Activated CD4-positive, CD25-positive, alpha-beta regulatory T cell treated with anti-CD3 and anti-CD28 coated beads, Interleukin-2, amount 50 U/mL, for 24 hours (primary cell): ENCODE data around the gene ATP13A2.

Experiments used
- ATAC-seq, 2 donors: fragments of 150-1000 bp; cut with Tn5 transposase; one replicate each; pipeline ENCODE4 v1.10.0; 2021; ENCODE audit warnings: mild to moderate bottlenecking in 1 of 2, moderate library complexity in 1 of 2

Gene ATP13A2

DNA sequence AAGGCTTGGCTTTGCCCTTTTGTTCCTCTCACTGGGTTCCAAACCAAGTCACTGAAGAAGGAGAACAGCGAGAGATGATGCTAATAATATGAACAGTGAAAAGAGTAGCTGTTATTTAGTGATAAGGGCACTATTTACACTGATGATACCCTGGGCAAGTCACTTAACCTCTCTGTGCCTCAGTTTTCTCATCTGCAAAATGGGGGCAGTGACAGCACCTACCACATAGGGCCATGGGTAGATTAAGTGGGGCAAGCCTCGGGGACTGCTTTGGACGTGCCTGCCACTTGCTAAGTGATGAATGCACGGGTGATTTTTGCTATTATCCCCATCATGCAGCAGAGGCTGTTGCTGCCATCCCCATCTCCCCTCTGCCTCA lies 9.2 kb downstream of the ATP13A2 start:
- no peak for ATAC-seq

DNA sequence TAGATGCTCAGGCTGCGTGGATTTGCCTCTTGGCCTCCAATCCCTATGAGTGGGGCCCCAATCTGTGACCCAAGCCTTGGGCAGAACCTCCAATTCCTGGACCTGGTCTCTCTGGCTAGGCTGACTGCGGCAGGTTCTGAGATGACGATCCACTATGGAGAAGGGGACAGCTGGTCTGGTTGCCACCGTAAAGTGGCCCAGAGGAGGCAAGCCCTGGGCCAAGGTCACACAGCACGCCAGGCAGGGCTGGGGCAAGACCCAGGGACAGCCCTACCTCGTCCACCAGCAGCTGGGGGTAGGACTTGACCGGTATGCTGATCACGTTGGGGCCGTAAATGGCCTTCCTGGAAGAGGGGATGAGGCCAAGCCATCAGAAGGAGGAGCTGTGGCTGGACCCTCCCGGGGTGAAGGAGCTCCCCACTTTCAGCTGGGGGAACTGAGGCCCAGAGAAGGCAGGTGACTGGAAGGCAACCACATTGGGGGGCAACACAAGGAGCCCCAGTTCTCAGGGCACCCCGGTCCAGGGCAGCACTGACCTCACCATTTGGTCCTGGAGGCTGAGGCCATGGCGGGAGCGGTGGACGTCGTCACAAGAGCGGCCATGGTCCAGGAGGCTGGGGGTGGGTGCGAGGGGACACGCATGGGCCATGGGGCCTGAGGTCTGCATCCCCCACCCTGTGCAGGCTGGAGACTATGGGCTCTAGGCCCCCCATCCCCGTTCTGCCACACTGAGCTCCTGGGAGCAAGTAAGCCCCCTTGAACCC lies 9.8 kb downstream of the ATP13A2 start:
- ATAC-seq = no peak

DNA sequence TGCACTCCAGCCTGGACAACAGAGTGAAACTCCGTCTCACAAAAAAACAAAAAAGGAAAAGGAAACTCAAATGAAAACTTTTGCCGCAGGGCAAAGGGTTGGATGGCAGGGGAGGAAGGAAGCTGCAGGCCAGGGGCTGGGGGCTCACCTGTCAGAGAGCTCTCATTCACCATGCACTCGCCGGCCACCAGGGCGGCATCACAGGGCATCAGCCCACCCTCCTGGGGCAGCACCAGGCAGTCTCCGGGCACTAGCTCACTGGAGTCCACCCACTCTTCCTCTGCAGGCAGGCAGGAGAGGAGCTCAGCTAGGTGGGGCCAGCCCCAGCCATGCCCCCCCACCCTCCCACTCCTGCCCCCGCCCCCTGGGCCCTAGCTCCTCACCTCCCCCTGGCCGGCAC lies 11.9 kb downstream of the ATP13A2 start:
- ATAC-seq = no peak

DNA sequence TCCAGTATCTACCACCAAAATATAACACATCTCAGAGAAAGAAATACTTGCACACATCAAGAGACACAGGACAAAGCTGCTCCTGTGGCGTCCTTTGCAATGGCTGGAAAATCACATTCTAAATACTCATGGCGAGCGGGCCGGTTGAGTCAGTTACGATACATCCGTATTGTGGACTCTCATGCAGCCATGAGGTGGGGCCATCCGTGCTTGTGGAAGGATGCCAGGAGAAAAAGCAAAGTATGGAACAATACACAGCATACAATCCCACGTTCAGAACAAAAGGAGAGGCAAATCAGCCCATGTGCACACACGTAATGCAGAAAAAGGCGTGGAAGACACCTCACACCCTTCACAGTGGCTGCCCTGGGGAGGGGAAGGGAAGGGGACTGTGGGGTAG lies 13.1 kb downstream of the ATP13A2 start:
- no peak for ATAC-seq

DNA sequence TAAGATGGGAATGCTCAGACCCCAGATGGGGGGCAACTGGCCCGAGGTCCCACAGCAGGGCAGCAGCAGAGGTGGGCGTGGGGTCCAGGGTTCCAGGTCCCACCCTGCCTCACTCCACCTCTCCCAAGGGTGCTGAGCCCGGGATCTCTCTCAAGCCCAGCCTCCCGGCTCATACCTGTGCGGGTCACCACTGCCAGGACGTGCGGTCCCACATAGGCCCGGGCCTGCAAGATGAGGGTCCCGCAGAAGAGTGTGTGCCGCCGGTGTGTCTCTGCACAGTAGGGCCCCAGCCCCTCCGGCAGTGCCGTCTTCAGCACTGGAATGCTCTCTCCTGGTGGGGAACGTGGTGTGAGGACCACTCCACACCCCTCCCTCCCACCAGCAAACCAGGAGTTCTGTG lies 14.9 kb downstream of the ATP13A2 start:
- ATAC-seq = no peak

DNA sequence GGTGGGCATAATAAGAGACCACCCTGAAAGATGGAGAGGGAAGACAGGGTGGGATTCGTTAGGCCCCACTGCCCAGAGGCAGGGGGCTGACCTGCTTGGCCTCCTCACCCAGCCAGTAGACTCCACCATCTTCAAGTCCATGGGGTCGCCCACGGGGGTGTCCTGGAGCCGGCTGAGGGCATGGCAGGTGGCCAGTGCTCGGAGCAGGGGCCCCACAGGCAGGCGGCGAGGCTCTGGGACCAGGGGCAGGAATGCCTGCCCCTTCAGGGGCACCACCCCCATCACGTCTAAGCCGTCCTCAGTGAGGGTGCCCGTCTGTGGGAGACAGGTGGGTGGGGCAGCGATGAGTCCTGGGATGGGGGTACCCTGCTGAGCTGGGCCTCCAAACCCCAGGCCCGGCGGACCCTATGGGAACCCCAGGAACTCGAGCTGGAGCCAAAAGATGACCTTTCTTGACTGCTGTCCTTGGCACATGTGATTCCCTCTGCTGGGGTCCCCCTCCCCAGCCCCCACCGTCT lies 18.1 kb downstream of the ATP13A2 start:
- ATAC-seq = no peak

DNA sequence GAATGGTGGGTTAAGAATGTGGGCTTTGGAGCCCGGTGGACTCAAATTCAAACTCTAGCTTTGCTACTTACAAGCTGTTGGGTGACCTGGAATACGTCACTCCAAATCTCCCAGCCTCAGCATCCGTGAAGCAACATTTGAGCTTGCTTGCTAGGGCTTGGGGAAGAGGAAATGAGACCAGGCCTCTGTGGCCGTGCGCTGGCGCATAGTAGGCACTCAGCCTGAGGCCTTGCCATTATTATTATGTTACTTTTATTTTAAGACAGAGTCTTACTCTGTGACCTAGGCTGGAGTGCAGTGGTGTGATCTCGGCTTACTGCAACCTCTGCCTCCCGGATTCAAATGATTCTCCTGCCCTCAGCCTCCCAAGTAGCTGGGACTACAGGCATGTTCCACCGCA lies 19.1 kb downstream of the ATP13A2 start:
- no peak for ATAC-seq

DNA sequence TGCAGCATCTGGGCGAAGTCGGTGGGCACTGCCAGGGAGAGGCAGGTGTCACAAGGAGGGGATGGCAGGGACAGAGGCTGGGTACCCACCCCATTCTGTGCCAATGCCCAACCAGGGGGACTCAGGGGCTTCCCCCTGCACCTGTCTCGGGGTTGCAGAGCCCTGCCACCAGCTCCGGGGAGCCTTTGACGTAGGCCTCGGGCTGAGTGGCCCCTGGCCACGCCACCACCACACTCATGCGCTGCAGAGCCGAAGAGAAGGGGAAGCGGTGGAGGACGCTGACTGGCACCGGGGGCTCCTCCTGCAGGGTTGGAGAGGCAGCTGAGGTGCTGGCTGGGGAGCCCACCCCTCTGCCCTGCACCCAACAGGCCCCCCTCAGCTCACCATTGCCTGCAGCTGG lies 19.6 kb downstream of the ATP13A2 start:
- no peak for ATAC-seq

DNA sequence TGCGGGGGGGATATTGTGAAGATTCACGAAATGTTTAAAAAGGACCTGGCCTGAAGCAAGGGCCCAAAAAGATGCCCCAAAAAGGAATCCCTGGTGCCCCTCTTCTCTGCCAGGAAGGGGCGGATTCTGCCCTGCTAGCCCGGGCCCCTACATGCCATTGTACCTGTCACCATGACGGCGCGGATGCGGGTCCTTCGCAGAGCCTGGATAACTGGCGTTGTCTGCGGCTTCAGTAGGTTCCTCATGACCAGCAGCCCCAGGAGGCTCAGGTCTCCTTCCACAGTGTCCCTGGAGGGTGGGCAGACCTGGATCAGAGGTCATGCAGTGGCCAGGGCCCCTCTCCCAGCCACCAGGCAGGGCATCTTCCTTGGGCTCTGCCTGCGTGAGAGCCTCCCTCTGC lies 20.2 kb downstream of the ATP13A2 start:
- no peak for ATAC-seq

DNA sequence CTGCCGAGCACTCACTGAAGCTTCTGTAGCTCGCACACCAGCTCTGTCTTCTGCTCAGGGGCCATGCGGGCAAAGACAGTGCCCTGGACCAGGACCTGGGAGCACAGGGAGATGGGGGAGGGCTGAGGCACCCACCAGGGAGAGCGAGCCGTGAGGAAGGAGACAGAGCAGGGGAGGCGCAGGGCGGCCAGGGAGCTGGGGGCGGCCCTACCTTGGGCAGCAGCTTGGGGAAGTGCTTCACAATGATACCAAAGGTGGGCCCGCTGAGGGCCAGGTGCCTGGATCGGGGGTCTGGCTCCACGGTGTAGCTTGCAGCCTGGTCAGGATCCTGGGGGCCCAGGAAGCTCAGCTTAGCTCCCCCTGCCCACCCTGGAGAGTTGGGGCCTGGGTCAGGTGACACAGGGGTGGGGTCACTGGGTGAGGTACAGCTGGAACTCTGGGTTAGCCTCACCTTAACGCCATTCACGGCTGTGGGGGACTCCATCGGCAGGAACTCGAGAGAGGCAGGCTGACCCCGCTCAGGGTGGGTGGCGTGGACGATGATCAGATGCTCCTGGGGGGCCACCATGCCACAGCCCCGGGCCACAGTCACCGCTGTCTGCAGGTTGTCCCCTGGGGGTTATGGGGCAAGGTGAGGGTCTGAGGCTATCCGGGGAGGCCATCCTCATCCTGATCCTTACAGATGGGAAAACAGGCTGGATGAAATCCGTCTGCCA lies 21.9 kb downstream of the ATP13A2 start:
- ATAC-seq = no peak

DNA sequence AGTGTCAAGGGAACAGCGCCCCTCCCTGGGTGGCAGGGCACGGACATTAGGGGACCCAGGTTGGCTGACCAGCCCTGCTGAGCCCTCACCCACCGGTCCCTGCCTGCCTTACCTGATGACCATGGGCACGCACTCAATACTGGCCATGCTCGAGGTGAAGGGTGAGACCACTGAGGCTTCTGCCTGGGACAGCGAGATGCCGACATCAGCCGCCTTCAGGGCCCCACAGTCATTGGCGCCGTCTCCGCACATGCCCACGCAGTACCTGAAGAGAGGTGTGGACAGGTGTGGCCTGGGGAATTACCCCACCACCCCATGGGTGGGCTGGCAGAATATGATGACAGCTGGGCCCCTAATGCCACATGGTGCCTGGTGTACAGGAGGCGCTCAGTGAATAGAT lies 23.5 kb downstream of the ATP13A2 start:
- ATAC-seq = peak in 1 of 2 donors; percentile 13

DNA sequence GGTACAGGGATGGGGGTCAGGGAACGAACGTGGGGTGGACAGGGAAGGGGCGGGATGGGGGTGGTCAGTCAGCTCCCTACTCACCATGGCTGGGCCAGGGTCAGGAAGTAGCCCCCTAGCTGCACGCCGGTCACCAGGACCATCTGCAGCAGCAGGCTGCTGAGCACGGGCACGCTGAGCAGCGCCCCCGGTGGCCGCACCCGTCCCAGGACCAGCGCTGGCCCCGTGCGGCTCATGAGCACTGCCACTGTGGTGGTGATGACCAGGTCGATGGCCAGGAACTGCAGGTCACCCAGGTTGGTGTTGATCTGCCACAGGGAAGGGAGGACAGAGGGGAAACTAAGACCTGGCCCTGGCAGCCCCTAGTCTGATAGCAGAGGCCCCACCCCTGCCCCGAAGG lies 24.8 kb downstream of the ATP13A2 start:
- no peak for ATAC-seq

DNA sequence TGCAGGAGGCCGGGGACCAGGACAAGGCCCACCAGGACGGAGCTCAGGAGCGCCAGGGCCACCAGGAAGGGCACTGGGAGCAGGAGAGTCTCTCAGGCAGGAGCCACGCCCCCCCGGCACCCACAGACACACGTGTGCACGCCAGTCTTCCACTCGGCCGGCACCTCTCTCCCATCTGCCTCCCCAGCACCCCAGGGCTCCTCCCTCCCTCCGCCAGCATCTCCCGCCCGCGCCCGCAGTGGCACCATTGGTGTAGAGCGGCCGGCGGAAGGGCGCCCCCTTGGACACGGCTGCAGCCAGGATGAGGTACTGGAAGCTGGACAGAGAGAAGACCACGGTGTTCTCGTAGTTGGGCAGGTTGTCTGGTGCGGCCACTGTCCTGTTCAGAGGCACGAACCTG lies 25.2 kb downstream of the ATP13A2 start:
- ATAC-seq = no peak

DNA sequence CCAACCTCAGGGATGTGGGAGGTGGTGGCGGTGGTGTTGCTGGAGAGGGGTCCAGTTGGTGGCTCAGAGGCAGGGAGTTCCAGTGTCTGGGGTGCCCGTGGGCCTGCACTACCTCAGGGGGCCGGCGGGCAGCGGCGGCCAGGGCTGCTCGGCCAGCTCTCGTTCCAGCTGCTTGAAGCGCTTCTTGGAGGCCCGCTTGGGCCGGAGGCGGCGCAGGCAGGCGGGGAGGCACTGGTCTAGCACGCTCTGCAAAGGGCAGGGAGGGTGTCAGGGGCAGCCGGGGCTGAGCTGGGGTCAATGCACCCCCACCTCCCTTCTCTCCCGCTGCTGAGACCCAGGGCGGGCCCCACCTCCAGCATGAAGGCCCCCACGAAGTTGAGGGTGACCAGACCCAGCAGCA lies 25.6 kb downstream of the ATP13A2 start:
- no peak for ATAC-seq

DNA sequence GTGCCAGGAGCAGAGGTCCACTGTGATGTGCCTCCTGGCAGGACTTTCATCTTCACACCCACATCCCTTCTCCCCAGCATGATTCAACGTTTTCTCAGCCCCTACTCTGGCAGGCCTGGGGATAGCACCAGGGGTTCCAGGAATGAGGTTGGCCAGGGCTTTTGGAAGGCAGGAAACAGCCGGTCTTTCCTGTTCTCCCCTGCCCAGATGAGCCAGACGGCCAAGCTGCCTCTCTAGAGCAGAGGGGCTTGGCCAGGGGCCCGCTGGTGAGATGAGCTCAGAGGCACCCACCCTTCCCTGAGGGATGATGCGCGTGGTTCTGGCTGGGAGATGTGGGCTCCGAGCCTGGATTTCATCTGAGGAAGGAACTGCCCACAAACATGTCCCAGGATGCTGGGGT lies 27.0 kb downstream of the ATP13A2 start:
- ATAC-seq = no peak

DNA sequence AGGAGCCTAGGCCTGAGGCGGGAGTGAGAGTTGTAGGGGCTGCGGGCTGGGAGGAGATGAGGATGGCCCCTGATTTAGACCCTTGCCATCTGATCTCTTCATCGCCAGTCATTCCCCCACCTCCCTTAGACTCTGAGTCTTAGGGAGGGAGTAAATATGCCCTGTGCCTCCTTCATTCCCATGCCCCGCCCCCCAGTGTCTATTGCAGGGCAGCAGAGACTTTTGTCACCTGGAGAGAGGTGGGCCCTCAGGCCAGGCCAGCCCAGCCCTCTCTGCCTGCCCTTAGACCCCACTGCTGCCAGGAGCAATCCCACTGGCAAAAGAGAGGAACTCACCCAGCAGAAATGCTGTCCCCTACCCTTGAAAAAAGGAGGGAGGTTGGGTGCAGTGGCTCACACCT lies 28.1 kb downstream of the ATP13A2 start:
- no peak for ATAC-seq

DNA sequence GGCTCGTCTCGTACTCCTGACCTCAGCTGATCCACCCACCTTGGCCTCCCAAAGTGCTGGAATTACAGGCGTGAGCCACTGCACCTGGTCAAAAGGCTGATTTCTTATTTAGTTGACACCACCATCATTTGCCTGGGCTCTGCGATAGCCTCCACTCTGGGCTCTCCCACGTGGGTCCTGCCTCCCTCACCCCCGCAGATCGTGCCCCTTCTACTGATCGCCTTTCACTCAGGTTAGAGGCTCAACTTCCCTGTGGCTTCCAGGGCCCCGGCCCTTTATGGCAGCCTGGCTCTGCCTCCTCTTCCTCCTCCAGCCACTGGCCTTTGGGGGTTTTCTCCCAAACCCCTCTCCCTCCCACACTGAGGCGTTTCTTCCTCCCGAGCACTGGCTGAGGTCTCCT lies 28.8 kb downstream of the ATP13A2 start:
- no peak for ATAC-seq

DNA sequence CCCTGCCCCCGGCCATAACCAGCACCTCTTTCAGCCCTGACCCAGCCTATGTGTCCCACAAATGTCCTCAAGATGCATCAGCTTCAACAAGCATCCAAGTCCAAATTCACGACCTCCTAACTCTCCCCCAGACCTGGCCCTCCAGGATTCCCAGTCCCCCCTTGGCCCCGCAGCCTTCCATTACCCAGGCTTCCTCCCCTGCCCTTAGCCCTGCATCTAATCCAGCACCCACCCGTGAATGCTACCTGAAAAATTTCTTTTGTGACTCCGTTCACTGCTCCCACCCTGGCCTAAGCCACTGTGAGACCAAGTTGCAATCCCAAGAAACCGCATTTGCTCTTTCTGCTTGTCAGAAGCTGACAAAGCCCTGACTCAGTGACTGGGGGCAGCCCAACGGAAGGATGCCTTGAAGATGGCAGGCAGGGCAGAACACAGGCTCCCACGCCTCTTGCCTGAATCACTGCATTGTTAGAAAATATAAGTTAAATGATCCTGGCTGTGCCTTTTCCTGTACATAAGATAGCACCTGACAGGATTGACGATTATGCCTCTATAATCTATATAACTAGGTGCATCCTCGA lies 30.4 kb downstream of the ATP13A2 start:
- ATAC-seq = no peak

DNA sequence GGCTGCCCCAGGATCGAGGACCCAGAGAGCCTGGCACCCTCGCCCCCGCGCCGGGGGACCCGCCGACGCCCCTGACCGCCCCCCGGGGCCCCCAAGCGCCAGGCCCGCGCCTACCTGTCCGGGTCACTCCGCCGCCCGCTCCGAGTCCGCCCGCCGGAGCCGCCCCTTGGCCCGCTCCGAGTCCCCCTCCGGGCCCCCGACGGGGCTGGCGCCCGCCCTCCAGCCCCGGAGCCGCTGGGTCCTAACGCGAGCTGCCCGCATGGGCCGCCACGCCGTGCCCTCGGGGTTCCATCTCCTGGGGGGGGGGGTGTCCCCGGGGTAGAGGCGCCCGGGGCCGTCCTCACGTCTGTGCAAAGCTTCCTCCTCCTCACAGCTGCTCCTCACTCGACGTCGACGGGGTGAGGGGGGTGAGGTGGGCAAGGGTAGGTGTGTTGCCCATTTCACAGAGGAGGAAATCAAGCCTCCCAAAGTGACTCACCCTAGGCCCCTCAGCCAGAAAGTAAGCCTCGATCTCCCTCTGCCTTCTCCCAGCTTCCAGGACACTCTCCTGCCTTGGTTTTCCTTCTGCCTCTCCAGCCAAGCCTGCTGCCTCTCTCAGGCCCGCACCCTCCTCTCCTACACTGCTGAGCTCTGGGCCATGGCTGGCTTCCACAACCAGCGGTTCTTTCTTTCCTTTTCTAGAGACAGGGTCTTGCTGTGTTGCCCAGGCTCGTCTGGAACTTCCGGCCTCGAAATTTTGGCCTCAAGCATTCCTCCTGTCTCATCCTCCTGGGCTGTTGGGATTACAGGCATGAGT lies 31.1 kb downstream of the ATP13A2 start, which contains the start of gene MFAP2:
Gene MFAP2, minus strand, starts transcription at position 148 of the 796 bp plus-strand sequence. CDS start 2,347 bp downstream, outside the sequence.
- peak in 1 of 2 donors; percentile 33 for ATAC-seq

DNA sequence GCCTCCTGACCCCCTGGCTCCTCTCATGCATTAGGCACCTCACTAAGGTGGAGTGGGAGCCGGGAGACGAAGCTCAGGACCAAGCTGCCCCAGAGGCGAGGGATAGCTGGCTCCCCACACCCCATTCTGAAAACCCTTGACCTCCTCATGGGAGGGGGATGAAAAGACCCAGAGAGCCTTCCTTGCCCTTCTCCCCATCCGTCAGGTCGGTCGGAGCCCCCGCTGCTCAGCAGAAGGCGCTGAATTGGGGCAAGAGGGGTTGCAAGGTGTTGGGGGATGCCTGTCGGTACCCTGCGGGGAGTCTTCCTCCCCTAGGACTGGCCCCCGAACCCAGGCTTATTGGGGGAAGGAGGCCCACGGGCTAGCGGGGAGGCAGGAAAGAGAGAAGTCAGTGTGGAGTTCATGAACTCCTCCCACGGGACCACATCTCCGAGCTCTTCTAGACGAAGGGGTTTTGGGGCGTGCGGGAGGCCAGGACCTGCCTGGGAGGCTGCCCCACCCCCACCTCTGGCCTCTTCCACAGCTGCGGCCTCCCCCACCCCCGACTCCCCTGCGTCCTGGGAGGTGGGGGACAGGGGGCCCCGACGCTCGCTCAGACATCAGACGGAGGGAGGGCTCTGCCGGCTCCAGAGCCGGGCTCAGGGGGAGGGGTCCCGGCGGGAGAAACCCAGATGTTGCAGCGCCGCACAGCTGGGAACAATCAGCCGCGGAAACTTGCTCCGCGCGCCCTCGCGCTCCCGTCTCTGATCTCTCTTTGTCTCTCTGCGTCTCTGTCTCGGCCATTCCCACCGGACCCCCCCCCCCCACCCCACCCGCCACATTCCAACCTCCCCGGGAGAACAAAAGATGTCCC lies 32.0 kb downstream of the ATP13A2 start:
- no peak for ATAC-seq

DNA sequence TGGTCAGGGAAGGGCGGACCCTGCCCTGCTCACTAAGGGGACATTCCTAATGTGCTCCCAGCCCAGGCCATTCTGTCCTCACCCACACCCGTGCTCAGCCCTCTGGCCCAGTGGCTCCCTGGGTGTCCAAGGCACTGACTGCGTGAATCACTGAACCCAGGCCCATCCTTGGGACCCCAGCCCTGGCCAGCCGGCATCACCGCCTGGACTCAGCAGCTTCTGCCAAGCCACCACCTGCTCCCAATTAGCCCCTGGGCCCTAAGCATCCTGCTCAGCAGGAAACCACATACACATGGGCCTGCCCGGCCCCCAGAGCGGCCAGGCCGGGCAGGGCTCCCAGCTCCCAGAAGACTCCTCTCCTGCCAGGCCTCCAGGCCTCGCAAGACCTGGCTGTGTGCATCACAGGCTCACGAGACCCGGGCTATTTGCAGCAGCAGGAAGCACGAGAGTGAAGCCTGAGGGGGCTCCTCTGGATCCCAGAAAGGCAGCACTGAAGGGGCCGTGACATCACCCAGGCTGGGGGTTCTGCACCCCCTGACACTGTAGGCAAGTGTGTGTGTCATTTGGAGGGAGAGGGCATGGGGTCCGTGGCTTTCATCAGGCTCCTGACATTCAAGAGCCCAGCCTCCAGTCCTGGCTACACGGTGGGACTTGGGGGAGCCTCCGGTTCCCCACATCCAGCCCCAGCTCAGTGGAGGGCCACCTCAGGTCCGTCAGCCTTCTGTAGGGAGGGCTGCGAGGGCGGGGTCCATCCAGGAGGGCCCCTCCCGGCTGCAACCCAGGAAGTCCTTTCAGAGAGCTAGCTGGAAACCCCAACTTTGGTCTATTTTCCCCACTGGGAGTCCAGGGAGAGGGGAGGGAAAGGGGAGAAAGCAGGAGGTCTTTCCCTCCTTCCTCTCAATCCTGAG lies 32.9 kb downstream of the ATP13A2 start:
- ATAC-seq = no peak
